ENCODE results near the gene HORMAD2. TPM values are rescaled to one million over a fixed set of nuclear protein-coding genes. Genes with fewer than 3 reads are reported as not detected.

Gene HORMAD2
- total RNA-seq, 1 donor from 2014 or later: not detected

DNA sequence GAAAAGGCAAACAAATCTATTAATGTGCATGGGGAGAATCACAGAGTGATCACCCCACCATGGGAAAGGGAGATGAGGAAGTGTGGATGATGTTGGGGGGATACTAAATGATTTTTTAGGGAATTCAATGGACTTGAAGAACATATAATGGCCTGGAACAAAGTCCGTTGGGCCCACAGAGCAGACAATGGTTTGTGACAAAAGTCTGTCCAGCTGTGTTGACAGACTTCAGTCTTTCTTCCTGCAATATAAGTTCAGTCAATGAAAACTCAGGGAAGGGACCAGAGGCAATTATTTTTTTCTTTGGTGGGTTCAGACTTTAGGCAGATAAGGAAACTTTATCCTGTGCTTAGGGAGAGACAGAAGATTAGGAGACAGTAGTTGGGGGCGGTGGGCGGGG is 18.0 kb upstream of the HORMAD2 start:
- Histone ChIP-seq H3K36me3 (ENCODE audit: insufficient read depth, low read length) (no peaks in the 10 kb centered on the region), H2AFZ (ENCODE audit: low read depth, low read length) (no peak overlapping the region), H3K9ac (ENCODE audit: low read length) (no peak overlapping the region), H3K27ac (ENCODE audit: low read depth, low read length) (no peak overlapping the region), H3K79me2 (ENCODE audit: insufficient read depth, low read length) (no peaks in the 10 kb centered on the region), H3K4me2 (ENCODE audit: low read length) (no peak overlapping the region), H3K27me3 (ENCODE audit: insufficient read depth, low read length) (no peaks in the 10 kb centered on the region), H3K4me3 (ENCODE audit: insufficient read depth, low read depth, low read length) (no peak overlapping the region), H4K20me1 (ENCODE audit: insufficient read depth, low read length) (no peaks in the 10 kb centered on the region), H3K4me1 (ENCODE audit: insufficient read depth, low read length) (no peaks in the 10 kb centered on the region), H3K9me3 (ENCODE audit: insufficient read depth, low read depth, low read length) (no peaks in the 10 kb centered on the region)
- no peak overlapping the region for H3K4me3 Mint-ChIP-seq (ENCODE audit: unreplicated experiment)
- H3K4me1 Mint-ChIP-seq (ENCODE audit: low read depth, unreplicated experiment): no peaks in the 10 kb centered on the region
- H3K27ac Mint-ChIP-seq (ENCODE audit: unreplicated experiment): no peak overlapping the region
- TF ChIP-seq EZH2 (IDR thresholded peaks at IDR 0.05; ENCODE audit: insufficient read depth, low read length): no peak
- no peak for TF ChIP-seq CTCF (IDR thresholded peaks at IDR 0.05; ENCODE audit: insufficient read depth, low read depth, low read length)
- H3K36me3 Mint-ChIP-seq (ENCODE audit: low read depth, unreplicated experiment): peaks cover 1% of the 10 kb centered on the region
- peaks cover 18% of the 10 kb centered on the region for H3K9me3 Mint-ChIP-seq (ENCODE audit: unreplicated experiment)
- DNase-seq (ENCODE audit: low read depth) (no peak), FAIRE-seq (no peak)
- no peaks in the 10 kb centered on the region for H3K27me3 Mint-ChIP-seq (ENCODE audit: low read depth, unreplicated experiment)

- no peaks in the 10 kb centered on the region for H4K20me1 ChIP-seq (ENCODE audit: insufficient read depth, low read length)
- H3K27me3 Mint-ChIP-seq (ENCODE audit: low read depth, unreplicated experiment): no peaks in the 10 kb centered on the region
- no peak overlapping the region for H3K4me2 ChIP-seq (ENCODE audit: low read length)
- no peaks in the 10 kb centered on the region for H3K9me3 ChIP-seq (ENCODE audit: insufficient read depth, low read depth, low read length)
- TF ChIP-seq CTCF (IDR thresholded peaks at IDR 0.05; ENCODE audit: insufficient read depth, low read depth, low read length) (no peak), EZH2 (IDR thresholded peaks at IDR 0.05; ENCODE audit: insufficient read depth, low read length) (no peak)
- no peak overlapping the region for H3K27ac Mint-ChIP-seq (ENCODE audit: unreplicated experiment)
- no peak overlapping the region for H3K4me3 ChIP-seq (ENCODE audit: insufficient read depth, low read depth, low read length)
- H3K36me3 Mint-ChIP-seq (ENCODE audit: low read depth, unreplicated experiment): peaks cover 1% of the 10 kb centered on the region
- FAIRE-seq (no peak), DNase-seq (ENCODE audit: low read depth) (no peak)
- peaks cover 17% of the 10 kb centered on the region for H3K9me3 Mint-ChIP-seq (ENCODE audit: unreplicated experiment)
- H3K79me2 ChIP-seq (ENCODE audit: insufficient read depth, low read length): no peaks in the 10 kb centered on the region
- no peaks in the 10 kb centered on the region for H3K27me3 ChIP-seq (ENCODE audit: insufficient read depth, low read length)
- no peak overlapping the region for H3K4me3 Mint-ChIP-seq (ENCODE audit: unreplicated experiment)
- H3K4me1 ChIP-seq (ENCODE audit: insufficient read depth, low read length): no peaks in the 10 kb centered on the region
- no peaks in the 10 kb centered on the region for H3K36me3 ChIP-seq (ENCODE audit: insufficient read depth, low read length)
- H2AFZ ChIP-seq (ENCODE audit: low read depth, low read length): no peak overlapping the region
- H3K4me1 Mint-ChIP-seq (ENCODE audit: low read depth, unreplicated experiment): no peaks in the 10 kb centered on the region
- no peak overlapping the region for H3K9ac ChIP-seq (ENCODE audit: low read length)
- no peak overlapping the region for H3K27ac ChIP-seq (ENCODE audit: low read depth, low read length)
These were observed 17.3 kb upstream of the HORMAD2 start for GRCh38 chr22:30062950-30063349.

DNA sequence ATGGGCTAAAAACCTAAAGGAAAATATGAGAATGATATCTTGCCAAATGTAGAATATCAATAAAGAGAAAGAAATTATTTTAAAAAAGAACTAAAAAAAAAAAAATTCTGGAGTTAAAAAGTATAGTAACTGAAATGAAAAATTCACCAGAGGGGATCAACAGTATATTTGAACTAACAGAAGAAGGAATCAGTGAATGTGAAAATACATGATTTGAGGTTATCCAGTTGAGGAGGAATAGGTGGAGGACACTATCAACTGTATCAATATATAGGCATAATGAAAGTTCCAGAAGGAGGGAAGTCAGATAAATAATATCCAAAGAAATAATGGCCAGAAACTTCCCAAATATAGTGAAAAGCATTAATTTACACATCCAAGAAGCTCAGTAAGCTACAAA is 16.1 kb upstream of the HORMAD2 start:
- no peaks in the 10 kb centered on the region for H3K27me3 Mint-ChIP-seq (ENCODE audit: low read depth, unreplicated experiment)
- no peak for TF ChIP-seq EZH2 (IDR thresholded peaks at IDR 0.05; ENCODE audit: insufficient read depth, low read length)
- TF ChIP-seq CTCF (IDR thresholded peaks at IDR 0.05; ENCODE audit: insufficient read depth, low read depth, low read length): no peak
- Histone ChIP-seq H2AFZ (ENCODE audit: low read depth, low read length) (no peak overlapping the region), H3K9ac (ENCODE audit: low read length) (no peak overlapping the region), H3K4me3 (ENCODE audit: insufficient read depth, low read depth, low read length) (no peak overlapping the region), H3K79me2 (ENCODE audit: insufficient read depth, low read length) (no peaks in the 10 kb centered on the region), H3K4me2 (ENCODE audit: low read length) (no peak overlapping the region), H4K20me1 (ENCODE audit: insufficient read depth, low read length) (no peaks in the 10 kb centered on the region), H3K27ac (ENCODE audit: low read depth, low read length) (no peak overlapping the region), H3K4me1 (ENCODE audit: insufficient read depth, low read length) (no peaks in the 10 kb centered on the region), H3K36me3 (ENCODE audit: insufficient read depth, low read length) (no peaks in the 10 kb centered on the region), H3K27me3 (ENCODE audit: insufficient read depth, low read length) (no peaks in the 10 kb centered on the region), H3K9me3 (ENCODE audit: insufficient read depth, low read depth, low read length) (no peaks in the 10 kb centered on the region)
- no peak for FAIRE-seq
- peaks cover 1% of the 10 kb centered on the region for H3K36me3 Mint-ChIP-seq (ENCODE audit: low read depth, unreplicated experiment)
- H3K9me3 Mint-ChIP-seq (ENCODE audit: unreplicated experiment): peaks cover 15% of the 10 kb centered on the region
- no peak overlapping the region for H3K4me3 Mint-ChIP-seq (ENCODE audit: unreplicated experiment)
- no peaks in the 10 kb centered on the region for H3K4me1 Mint-ChIP-seq (ENCODE audit: low read depth, unreplicated experiment)
- DNase-seq (ENCODE audit: low read depth): no peak
- H3K27ac Mint-ChIP-seq (ENCODE audit: unreplicated experiment): no peak overlapping the region
